ENCODE results near the gene ARFIP2. TPM values are rescaled to one million over a fixed set of nuclear protein-coding genes. Genes with fewer than 3 reads are reported as not detected.

The ARFIP2 gene
- total RNA-seq, 1 donor from 2014 or later: 64.8 TPM

- no peak for DNase-seq (ENCODE audit: low read depth, low spot score)
Measured at GRCh38 chr11:6482441-6482840, 1.3 kb upstream of the ARFIP2 start.

DNA sequence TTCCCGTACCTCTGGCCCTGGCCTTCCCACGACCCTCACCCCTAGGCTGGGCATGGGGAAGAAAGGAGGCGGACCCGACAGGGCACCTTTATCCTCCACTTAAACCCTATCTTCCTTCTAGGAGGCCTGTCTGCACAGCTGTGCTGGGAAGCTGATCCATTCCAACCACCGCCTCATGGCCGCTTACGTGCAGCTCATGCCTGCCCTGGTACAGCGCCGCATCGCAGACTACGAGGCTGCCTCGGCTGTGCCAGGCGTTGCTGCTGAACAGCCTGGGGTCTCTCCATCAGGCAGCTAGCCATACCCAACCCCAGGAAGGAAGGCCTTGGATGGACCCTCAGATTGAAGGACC, 769 bp upstream of the ARFIP2 start:
- no peak for DNase-seq (ENCODE audit: low read depth, low spot score)

DNA sequence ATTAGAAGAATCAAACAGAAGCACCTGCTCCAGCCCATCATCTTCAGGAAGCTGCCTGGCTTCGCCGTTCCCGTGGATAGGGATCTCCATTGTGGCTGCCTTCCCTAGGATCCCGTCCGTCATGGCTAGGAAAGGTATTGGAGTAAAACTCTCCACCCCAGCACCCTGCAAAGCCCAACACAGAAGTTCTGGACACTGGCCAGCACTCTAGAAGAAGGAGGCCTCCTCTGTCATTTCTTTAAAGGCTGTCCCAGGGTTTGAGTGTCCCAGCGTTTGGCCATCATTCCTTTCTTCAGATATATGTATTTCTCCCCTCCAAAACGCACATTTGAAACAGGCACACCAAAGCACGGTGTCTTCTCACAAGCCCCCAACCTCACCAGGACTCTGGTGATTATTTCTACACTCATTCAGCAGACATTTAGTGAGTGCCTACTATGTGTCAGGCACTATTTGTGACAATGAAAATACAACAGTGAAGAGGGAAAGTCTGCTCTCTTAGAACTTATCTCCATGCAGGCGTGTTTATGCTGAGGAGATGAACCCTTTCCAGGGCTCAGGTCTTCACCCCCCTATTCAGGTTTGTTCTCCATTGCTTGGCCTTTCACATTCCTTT, 724 bp downstream of the ARFIP2 start:
- no peak for DNase-seq (ENCODE audit: low read depth, low spot score)

DNA sequence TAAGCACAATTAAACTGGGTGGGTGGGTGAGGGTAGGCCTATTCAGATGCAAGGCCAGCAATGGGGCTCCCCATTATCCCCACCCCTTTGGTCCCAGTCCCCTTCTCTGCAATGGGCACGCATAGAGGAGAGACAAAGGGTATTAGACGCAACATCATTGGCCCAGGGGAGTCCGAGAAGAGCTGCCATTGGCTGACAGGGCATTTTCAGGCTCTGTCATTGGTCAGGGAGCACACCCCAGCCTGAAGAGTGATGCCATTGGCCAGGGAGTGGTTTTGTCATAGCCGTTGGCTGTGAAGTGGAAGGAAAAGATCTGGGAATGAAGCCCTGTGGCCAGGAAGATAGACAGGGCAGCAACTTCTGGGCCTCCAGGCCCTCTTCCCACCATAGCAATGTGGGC, 4.6 kb downstream of the ARFIP2 start:
- no peak for DNase-seq (ENCODE audit: low read depth, low spot score)

DNA sequence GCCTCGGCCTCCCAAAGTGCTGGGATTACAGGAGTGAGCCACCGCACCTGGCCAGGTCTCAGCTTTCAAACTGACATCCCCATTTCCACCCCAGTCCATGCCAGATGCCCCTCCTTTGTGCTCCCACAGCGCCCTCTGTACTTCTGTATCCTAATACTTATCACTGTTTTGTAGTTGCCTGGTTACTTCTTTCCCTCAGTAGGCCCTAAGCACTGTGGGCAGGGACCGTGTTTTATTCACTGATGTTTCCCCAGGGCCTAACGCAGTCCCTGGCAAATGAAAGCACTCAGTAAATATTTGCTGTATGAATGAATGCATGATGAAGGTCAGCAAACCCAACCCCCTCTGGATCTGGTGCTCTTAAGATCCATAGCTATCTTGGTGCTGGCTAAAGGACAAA, 5.2 kb downstream of the ARFIP2 start:
- no peak for DNase-seq (ENCODE audit: low read depth, low spot score)

DNA sequence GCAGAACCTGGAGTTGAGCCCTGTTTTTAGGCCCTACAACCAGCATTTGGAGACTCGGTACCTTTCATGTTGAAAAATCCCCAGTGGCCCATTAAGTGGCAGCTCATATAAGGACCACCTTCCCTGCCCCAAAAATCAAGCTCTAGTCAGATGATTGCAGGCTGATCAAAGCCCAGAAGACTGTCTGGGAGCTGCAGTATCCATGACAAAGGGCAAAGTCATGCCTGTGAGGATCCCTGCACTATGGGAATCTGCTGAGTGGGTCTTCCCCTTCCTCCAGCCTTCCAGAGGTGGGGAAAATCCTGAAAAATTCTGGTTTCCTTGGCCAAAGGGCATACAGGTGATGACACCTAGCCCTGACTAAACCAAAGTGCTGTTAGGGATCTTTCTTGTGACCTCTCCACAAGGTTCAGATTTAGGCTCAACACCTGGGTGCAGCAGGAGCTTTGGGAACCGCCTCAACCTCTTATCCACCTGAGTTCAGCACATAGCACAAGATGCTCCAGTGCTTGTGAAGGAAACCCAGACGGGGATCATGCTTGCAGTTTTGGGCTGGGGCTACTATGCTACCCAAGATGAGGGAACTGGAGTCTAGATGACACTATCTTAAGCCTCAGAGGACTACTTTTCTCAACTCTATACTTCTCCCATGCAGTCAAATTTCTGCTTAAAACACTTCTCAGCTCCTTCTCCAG, 6.2 kb downstream of the ARFIP2 start:
- no peak for DNase-seq (ENCODE audit: low read depth, low spot score)

DNA sequence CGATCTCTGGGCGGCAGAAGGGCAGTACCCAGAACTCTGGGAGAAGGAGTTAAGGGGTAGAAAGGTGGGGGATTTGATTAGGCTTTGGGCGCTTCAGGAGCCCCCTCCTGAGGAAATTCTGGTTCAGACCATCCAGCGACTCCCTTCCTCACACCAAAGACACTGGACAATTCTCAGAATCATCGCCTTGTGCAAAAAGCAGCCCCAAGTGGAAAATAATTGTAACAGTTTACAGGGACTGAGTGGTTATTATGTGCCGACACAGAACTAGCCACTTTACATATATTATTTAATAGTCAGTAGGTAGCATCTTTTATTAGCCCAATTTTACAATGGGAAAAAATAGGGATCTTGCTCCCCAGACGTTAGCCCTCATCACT, 6.7 kb downstream of the ARFIP2 start:
- no peak for DNase-seq (ENCODE audit: low read depth, low spot score)

- DNase-seq (ENCODE audit: low read depth, low spot score): peak; percentile 55
Measured at GRCh38 chr11:6473451-6474412, 7.4 kb downstream of the ARFIP2 start, which contains the start of gene TRIM3. TRIM3 (minus strand) TSS chr11:6473941; CDS start chr11:6465695, 8,246 bp downstream.

DNA sequence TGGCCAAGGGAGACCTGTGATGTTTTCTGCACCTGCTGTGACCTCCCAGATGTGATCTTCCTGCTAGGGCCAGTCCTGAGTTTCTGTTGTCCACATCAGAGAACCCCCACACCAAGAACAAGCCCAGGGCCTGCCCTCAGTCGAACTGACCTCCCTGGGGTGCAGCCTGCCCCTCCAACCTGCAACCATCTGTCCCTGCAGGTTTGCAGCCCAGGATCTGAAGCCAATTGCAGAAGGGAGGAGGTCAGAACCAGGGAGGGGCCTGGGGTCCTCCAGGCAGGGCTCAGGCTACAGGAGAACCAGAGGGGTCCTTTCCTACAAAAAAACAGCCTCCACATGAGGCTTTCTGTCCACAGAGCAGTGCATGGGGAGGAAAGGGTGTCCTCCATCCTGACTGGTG, 8.2 kb downstream of the ARFIP2 start:
- DNase-seq (ENCODE audit: low read depth, low spot score): no peak

GRCh38 chr11:6469599-6469998, 11.5 kb downstream of the ARFIP2 start:
- DNase-seq (ENCODE audit: low read depth, low spot score): no peak

GRCh38 chr11:6468712-6469495, 12.2 kb downstream of the ARFIP2 start:
- peak; percentile 75 for DNase-seq (ENCODE audit: low read depth, low spot score)

DNA sequence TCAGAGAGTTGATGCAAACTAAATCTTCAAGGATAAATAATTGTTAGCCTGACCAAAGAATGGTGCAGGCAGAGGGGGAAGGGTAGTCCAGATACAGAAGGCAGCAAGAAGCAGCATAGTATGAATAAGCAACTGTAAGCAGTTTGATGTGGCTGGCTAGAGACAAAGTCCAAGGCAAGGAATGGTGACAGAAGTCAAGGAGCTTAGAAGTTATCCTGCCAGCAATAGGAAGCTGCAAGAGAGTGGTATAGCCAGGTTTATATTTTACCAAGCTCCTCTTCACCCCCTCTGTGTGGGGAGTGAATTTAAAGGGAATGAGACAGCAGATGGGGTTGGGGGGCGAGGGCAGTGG, 22.1 kb downstream of the ARFIP2 start:
- no peak for DNase-seq (ENCODE audit: low read depth, low spot score)

- no peak for DNase-seq (ENCODE audit: low read depth, low spot score)
Measured at GRCh38 chr11:6458352-6459098, 22.6 kb downstream of the ARFIP2 start.

DNA sequence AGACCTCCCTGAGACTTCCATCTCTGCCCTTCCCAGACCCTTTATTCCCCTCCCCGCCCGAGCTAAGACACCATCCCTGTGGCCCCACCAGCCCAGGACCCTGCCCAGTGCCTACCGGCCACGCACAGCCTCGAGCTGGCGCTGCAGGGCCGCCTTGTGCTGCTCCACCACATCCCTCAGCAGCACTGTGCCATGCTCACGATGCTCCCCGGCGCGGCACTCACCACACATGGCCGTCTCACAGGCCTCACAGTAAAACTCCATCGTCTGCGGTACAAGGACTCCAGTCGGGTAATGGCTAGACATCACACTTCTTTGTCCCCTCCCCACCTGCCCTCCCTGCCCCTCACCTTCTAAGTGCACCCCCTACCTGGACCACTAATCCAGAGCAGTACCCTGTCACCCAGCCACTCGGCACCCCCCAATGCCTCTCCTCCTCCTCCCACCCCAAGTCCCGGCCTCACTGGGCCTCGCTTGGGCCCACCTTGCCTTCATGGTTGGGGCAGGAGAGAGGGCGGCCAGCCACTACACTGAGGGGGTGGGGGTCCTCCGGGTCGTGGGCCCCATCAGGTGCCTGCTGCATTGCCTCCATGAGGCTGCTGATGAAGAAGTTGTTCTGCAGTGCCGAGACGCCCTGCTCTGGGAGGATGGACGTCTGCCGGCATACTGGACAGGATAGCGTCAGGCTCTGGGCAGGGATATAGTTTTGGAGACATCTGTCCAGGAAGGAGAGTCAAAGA, 23.4 kb downstream of the ARFIP2 start:
- DNase-seq (ENCODE audit: low read depth, low spot score): no peak

GRCh38 chr11:6456361-6457073, 24.6 kb downstream of the ARFIP2 start:
- no peak for DNase-seq (ENCODE audit: low read depth, low spot score)

- no peak for DNase-seq (ENCODE audit: low read depth, low spot score)
Measured at GRCh38 chr11:6455070-6455469, 26.1 kb downstream of the ARFIP2 start.

GRCh38 chr11:6453152-6453551, 28.0 kb downstream of the ARFIP2 start:
- DNase-seq (ENCODE audit: low read depth, low spot score): no peak

DNA sequence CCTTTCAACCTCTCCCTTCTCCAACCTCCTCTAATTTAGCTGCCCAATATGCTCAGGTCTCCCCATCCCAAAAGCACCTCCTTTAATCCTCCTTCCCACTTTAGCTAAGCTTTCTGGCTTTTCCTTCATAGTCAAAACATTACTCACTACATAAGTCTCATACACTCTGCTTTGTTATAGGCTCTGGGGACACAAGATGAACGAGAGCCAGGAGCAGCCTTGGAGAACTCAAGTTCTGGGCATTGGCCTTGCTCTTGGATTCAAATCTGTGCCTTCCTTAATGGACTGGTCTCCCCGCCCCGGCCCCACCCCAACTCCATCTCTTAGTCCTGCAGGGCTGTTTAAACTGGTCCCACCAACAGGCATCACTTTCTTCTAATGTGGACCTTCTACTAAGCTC, 28.9 kb downstream of the ARFIP2 start:
- DNase-seq (ENCODE audit: low read depth, low spot score): no peak

DNA sequence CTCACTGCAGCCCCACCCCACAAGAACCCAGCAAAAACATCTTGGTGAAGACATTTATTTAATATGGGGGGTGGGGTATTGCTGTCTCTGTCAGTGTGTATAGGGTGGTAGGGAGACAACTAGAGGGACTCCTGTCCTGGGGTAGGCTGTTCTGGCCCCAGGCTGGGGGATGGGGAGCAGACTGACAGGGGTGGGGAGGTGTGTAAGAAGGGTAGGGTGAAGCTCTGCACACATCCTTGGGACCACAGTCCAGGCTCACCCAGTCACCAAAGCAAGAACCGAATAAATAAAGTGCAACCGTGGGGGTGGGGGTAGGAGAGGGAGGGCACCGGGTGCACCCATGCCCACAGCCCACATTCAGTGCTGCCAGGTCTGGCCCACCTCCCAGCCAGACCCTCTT, 32.6 kb downstream of the ARFIP2 start:
- DNase-seq (ENCODE audit: low read depth, low spot score): no peak
